GM13977 (cell line): Measurements from ENCODE around the gene PER2.

Experiments used
- DNase-seq: peaks from one replicate; pipeline ENCODE4 v3.0.0; 2012; ENCODE audit warnings: low spot score
- in situ Hi-C: fragments of 300-500 bp; cut with MboI; formaldehyde crosslinking; loops from one replicate; pipeline ENCODE4 v1.12.0; 2022; ENCODE audit warnings: low sequenced_read_pairs, low pct_unique_long_range_greater_than_20kb, mixed read lengths, inconsistent platforms; ENCODE audit not compliant: unreplicated experiment
- TF ChIP-seq, protein P1 (sequence below): IDR thresholded peaks from 2 replicates; pipeline ENCODE4 v1.5.1; 2012; ENCODE audit warnings: mild to moderate bottlenecking, control low read depth; ENCODE audit not compliant: insufficient read depth; ENCODE audit errors: extremely low read depth, missing control alignments

PER2 gene

GRCh38 chr2:238254095-238254723, 34.2 kb downstream of the PER2 start:
- in situ Hi-C loops: no loop called here
- no peak for DNase-seq
- TF ChIP-seq, protein P1, sequence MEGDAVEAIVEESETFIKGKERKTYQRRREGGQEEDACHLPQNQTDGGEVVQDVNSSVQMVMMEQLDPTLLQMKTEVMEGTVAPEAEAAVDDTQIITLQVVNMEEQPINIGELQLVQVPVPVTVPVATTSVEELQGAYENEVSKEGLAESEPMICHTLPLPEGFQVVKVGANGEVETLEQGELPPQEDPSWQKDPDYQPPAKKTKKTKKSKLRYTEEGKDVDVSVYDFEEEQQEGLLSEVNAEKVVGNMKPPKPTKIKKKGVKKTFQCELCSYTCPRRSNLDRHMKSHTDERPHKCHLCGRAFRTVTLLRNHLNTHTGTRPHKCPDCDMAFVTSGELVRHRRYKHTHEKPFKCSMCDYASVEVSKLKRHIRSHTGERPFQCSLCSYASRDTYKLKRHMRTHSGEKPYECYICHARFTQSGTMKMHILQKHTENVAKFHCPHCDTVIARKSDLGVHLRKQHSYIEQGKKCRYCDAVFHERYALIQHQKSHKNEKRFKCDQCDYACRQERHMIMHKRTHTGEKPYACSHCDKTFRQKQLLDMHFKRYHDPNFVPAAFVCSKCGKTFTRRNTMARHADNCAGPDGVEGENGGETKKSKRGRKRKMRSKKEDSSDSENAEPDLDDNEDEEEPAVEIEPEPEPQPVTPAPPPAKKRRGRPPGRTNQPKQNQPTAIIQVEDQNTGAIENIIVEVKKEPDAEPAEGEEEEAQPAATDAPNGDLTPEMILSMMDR: no peak

- in situ Hi-C loops: no loop called here
- DNase-seq: no peak
- TF ChIP-seq, protein P1: no peak
These were observed 35.4 kb downstream of the PER2 start for GRCh38 chr2:238252766-238253630.

- TF ChIP-seq, protein P1: no peak
- in situ Hi-C loops: no loop called here
- no peak for DNase-seq
These were observed 36.4 kb downstream of the PER2 start for GRCh38 chr2:238251986-238252385.

- no peak for DNase-seq
- in situ Hi-C loops: no loop called here
- TF ChIP-seq, protein P1: no peak
These were observed 37.1 kb downstream of the PER2 start for GRCh38 chr2:238251331-238251730.

DNA sequence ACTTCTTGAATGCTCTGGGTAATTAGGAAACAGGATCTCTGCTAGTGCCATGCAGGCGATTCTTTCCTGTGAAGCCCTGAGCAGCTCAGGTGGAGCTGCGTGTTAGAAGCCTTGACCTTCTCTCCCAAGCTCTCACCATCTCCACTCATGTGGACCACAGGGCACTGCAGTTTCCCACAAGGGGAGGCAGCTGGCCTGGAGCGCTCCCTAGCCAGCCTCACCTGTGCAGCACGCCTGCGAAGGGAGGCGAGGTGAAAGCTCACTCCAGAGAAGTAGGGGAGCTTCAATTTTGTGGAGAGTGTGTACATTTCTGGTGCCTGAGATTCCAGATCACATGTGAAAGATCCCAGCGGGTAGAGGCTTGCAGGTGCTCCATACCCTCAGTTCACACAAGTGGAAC, 37.5 kb downstream of the PER2 start:
- no peak for DNase-seq
- TF ChIP-seq, protein P1: no peak
- in situ Hi-C loops: no loop called here

DNA sequence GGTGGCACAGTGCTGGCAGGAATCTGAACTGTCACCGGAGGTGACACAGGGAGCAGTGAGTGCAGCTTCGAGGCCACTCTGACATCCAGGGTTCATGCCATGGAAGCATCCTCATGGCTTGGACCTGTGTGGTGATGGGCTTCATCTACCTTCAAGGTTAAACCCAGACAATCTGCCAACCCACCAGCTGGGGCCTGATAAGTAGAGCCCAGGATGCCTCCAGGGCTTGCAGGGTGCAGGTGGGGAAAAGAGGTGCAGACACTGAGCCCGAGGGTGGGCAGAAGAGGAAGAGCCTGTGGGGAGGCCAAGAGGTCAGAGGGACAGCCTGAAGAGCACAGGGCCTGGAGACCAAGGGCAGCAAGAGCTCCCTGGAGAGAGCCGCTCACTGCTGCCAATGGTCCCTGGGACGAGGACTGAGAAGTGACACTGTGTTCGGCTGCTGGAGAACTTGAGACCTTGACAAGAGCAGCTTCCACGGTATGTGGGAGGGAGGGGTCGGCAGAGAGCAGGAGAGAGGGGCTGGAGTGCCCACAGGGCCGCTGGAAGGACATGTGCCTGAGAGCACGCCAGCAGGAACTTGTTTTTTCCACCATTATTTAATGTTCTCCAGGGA, 40.5 kb downstream of the PER2 start:
- DNase-seq: no peak
- in situ Hi-C loops: no loop called here
- TF ChIP-seq, protein P1: no peak
